HFFc6 (cell line): ENCODE data around the gene ZNF619. TPM values are rescaled to one million over a fixed set of nuclear protein-coding genes. Genes with fewer than 3 reads are reported as not detected.
"Not testable (repeated sequence)": the region's sequence is repeated elsewhere in the genome, so short reads cannot be mapped to it uniquely, and the experiment has no call there.

ENCODE experiments used
- DNase-seq: peaks from one replicate; pipeline ENCODE4 v3.0.0-alpha.2; 2018
- H3K27ac Mint-ChIP-seq: 2 replicates; pipeline ENCODE4 v1.8.0; 2020; ENCODE audit warnings: mild to moderate bottlenecking, mixed read lengths
- H3K27me3 Mint-ChIP-seq: 2 replicates; pipeline ENCODE4 v1.8.0; 2021; ENCODE audit warnings: mild to moderate bottlenecking, moderate library complexity, mixed read lengths; ENCODE audit not compliant: insufficient read depth
- H3K36me3 Mint-ChIP-seq: 2 replicates; pipeline ENCODE4 v1.8.0; 2021; ENCODE audit warnings: low read depth, mixed read lengths
- H3K4me1 Mint-ChIP-seq: 2 replicates; pipeline ENCODE4 v1.8.0; 2020; ENCODE audit warnings: low read depth, mixed read lengths
- H3K4me3 Mint-ChIP-seq: 2 replicates; pipeline ENCODE4 v1.8.0; 2020; ENCODE audit warnings: mild to moderate bottlenecking, moderate library complexity, mixed read lengths
- H3K9me3 Mint-ChIP-seq: 2 replicates; pipeline ENCODE4 v1.8.0; 2020; ENCODE audit warnings: mild to moderate bottlenecking, mixed read lengths
- CTCF ChIP-seq: fragments of 200-600 bp; sonication (generic); IDR thresholded peaks from 2 replicates; pipeline ENCODE4 v1.5.0; 2021; ENCODE audit warnings: antibody characterized with exemption, mild to moderate bottlenecking
- total RNA-seq, 6 experiments: library from RNA; stranded (reverse); fragmentation: NEBNext Ultra II Directional; extraction: Animal tissue kit (Norgen Biotek cat#: 25700); gene quantifications; 2 replicates in 1 of 6; 3 replicates in 5 of 6; pipeline ENCODE4 v1.2.3, GENCODE V29; 2021

ZNF619 gene
- total RNA-seq, 6 experiments from 2014 or later = 3.2 to 5.1 (median 4.7) TPM

GRCh38 chr3:40461161-40461560 is 15.8 kb upstream of the ZNF619 start:
- Mint-ChIP-seq H3K36me3 (peaks cover 38% of the 10 kb centered on the region), H3K4me3 (no peak overlapping the region; the same call in 1 of the 2 replicates), H3K27me3 (peaks cover 2% of the 10 kb centered on the region; the same call in 1 of the 2 replicates), H3K4me1 (peaks cover 23% of the 10 kb centered on the region), H3K27ac (no peak overlapping the region), H3K9me3 (peaks cover 5% of the 10 kb centered on the region; the same call in 1 of the 2 replicates)
- no peak for TF ChIP-seq CTCF
- DNase-seq = no peak

- not testable (repeated sequence) for H3K4me3 Mint-ChIP-seq, DNase-seq, H3K27me3 Mint-ChIP-seq, H3K27ac Mint-ChIP-seq, H3K9me3 Mint-ChIP-seq
- peaks cover 27% of the 10 kb centered on the region for H3K36me3 Mint-ChIP-seq
- peaks cover 16% of the 10 kb centered on the region for H3K4me1 Mint-ChIP-seq
These were observed 14.1 kb upstream of the ZNF619 start for GRCh38 chr3:40462838-40463237.

- H3K4me1 Mint-ChIP-seq = peaks cover 8% of the 10 kb centered on the region
- peaks cover 2% of the 10 kb centered on the region; the same call in 1 of the 2 replicates for H3K27me3 Mint-ChIP-seq
- H3K9me3 Mint-ChIP-seq = no peaks in the 10 kb centered on the region
- DNase-seq = no peak
- H3K27ac Mint-ChIP-seq = no peak overlapping the region
- TF ChIP-seq CTCF = no peak
- peaks cover 20% of the 10 kb centered on the region for H3K36me3 Mint-ChIP-seq
- H3K4me3 Mint-ChIP-seq = no peak overlapping the region
These were observed 13.3 kb upstream of the ZNF619 start for GRCh38 chr3:40463579-40463978.

- H3K27ac Mint-ChIP-seq = peak overlapping the region; percentile 43
- H3K9me3 Mint-ChIP-seq = no peaks in the 10 kb centered on the region
- no peak overlapping the region for H3K4me3 Mint-ChIP-seq
- H3K36me3 Mint-ChIP-seq = peaks cover 12% of the 10 kb centered on the region
- H3K4me1 Mint-ChIP-seq = no peaks in the 10 kb centered on the region
- TF ChIP-seq CTCF = no peak
- DNase-seq = no peak
- H3K27me3 Mint-ChIP-seq = no peaks in the 10 kb centered on the region; the same call in 1 of the 2 replicates
These were observed 12.4 kb upstream of the ZNF619 start for GRCh38 chr3:40464339-40465110.

GRCh38 chr3:40465111-40465407 is 11.9 kb upstream of the ZNF619 start:
- H3K36me3 Mint-ChIP-seq = peaks cover 12% of the 10 kb centered on the region
- no peak for TF ChIP-seq CTCF
- no peaks in the 10 kb centered on the region; the same call in 1 of the 2 replicates for H3K27me3 Mint-ChIP-seq
- DNase-seq = no peak
- H3K4me3 Mint-ChIP-seq = no peak overlapping the region
- H3K9me3 Mint-ChIP-seq = no peaks in the 10 kb centered on the region
- no peaks in the 10 kb centered on the region for H3K4me1 Mint-ChIP-seq
- peak overlapping the region; percentile 43 for H3K27ac Mint-ChIP-seq

- no peak for DNase-seq
- peak overlapping the region; percentile 43 for H3K27ac Mint-ChIP-seq
- H3K36me3 Mint-ChIP-seq = peaks cover 12% of the 10 kb centered on the region
- H3K27me3 Mint-ChIP-seq = no peaks in the 10 kb centered on the region; the same call in 1 of the 2 replicates
- TF ChIP-seq CTCF = no peak
- no peaks in the 10 kb centered on the region for H3K9me3 Mint-ChIP-seq
- H3K4me1 Mint-ChIP-seq = no peaks in the 10 kb centered on the region
- no peak overlapping the region for H3K4me3 Mint-ChIP-seq
These were observed 11.5 kb upstream of the ZNF619 start for GRCh38 chr3:40465456-40465855.
